ENCODE results near the gene RFX2. TPM values are rescaled to one million over a fixed set of nuclear protein-coding genes. Genes with fewer than 3 reads are reported as not detected.

The RFX2 gene
- total and polyA plus RNA-seq, 4 donors, result 0.67 to 5.1 (median 2.8) TPM

GRCh38 chr19:6076675-6077463 lies 33.4 kb downstream of the RFX2 start:
- Histone ChIP-seq H3K4me1 (ENCODE audit: control insufficient read depth in 4 of 4, insufficient read depth in 4 of 4, low read length in 3 of 4) (peaks cover 2 to 9% (median 8%) of the 10 kb centered on the region in 4 donors), H3K9me3 (ENCODE audit: control insufficient read depth in 4 of 4, low read length in 3 of 4) (no peaks in the 10 kb centered on the region), H3K36me3 (ENCODE audit: control insufficient read depth in 4 of 4, insufficient read depth in 3 of 4, low read depth in 1 of 4, low read length in 3 of 4) (no peaks in the 10 kb centered on the region), H3K27me3 (ENCODE audit: control insufficient read depth in 4 of 4, insufficient read depth in 4 of 4, low read length in 3 of 4) (no peaks in the 10 kb centered on the region), H3K9ac (ENCODE audit: low read depth in 1 of 2, low read length in 2 of 2) (no peak overlapping the region), H3K27ac (ENCODE audit: low read depth in 1 of 2, low read length in 2 of 2) (no peak overlapping the region), H3K4me3 (ENCODE audit: low read depth in 1 of 3, low read length in 3 of 3) (no peak overlapping the region)
- TF ChIP-seq NR2F2 (IDR thresholded peaks at IDR 0.05) (no peak), SP1 (IDR thresholded peaks at IDR 0.05) (peak; percentile 27), JUND (IDR thresholded peaks at IDR 0.05) (peak in 1 of 2 donors; percentile 41), HNF4A (conservative IDR thresholded peaks at IDR 0.05) (peak; percentile 27 to 30), CTCF (IDR thresholded peaks at IDR 0.05; ENCODE audit: low read depth, low read length, missing input control) (no peak), GABPA (IDR thresholded peaks at IDR 0.05 in 1 of 2, conservative IDR thresholded peaks at IDR 0.05 in 1 of 2) (no peak), FOXA2 (IDR thresholded peaks at IDR 0.05) (no peak), YY1 (IDR thresholded peaks at IDR 0.05) (no peak), TAF1 (conservative IDR thresholded peaks at IDR 0.05) (no peak), RAD21 (IDR thresholded peaks at IDR 0.05) (peak in 1 of 2 donors; percentile 32), HNF4G (IDR thresholded peaks at IDR 0.05) (no peak), FOXA1 (IDR thresholded peaks at IDR 0.05) (no peak), EGR1 (IDR thresholded peaks at IDR 0.05; ENCODE audit: low read depth in 2 of 2) (no peak), RXRA (IDR thresholded peaks at IDR 0.05) (peak; percentile 55 to 72)
- TF ChIP-seq, protein P1, sequence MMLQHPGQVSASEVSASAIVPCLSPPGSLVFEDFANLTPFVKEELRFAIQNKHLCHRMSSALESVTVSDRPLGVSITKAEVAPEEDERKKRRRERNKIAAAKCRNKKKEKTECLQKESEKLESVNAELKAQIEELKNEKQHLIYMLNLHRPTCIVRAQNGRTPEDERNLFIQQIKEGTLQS (IDR thresholded peaks at IDR 0.05), result peak; percentile 84
- TF ChIP-seq, protein P2, sequence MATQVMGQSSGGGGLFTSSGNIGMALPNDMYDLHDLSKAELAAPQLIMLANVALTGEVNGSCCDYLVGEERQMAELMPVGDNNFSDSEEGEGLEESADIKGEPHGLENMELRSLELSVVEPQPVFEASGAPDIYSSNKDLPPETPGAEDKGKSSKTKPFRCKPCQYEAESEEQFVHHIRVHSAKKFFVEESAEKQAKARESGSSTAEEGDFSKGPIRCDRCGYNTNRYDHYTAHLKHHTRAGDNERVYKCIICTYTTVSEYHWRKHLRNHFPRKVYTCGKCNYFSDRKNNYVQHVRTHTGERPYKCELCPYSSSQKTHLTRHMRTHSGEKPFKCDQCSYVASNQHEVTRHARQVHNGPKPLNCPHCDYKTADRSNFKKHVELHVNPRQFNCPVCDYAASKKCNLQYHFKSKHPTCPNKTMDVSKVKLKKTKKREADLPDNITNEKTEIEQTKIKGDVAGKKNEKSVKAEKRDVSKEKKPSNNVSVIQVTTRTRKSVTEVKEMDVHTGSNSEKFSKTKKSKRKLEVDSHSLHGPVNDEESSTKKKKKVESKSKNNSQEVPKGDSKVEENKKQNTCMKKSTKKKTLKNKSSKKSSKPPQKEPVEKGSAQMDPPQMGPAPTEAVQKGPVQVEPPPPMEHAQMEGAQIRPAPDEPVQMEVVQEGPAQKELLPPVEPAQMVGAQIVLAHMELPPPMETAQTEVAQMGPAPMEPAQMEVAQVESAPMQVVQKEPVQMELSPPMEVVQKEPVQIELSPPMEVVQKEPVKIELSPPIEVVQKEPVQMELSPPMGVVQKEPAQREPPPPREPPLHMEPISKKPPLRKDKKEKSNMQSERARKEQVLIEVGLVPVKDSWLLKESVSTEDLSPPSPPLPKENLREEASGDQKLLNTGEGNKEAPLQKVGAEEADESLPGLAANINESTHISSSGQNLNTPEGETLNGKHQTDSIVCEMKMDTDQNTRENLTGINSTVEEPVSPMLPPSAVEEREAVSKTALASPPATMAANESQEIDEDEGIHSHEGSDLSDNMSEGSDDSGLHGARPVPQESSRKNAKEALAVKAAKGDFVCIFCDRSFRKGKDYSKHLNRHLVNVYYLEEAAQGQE (IDR thresholded peaks at IDR 0.05), result no peak
- TF ChIP-seq, protein P3, sequence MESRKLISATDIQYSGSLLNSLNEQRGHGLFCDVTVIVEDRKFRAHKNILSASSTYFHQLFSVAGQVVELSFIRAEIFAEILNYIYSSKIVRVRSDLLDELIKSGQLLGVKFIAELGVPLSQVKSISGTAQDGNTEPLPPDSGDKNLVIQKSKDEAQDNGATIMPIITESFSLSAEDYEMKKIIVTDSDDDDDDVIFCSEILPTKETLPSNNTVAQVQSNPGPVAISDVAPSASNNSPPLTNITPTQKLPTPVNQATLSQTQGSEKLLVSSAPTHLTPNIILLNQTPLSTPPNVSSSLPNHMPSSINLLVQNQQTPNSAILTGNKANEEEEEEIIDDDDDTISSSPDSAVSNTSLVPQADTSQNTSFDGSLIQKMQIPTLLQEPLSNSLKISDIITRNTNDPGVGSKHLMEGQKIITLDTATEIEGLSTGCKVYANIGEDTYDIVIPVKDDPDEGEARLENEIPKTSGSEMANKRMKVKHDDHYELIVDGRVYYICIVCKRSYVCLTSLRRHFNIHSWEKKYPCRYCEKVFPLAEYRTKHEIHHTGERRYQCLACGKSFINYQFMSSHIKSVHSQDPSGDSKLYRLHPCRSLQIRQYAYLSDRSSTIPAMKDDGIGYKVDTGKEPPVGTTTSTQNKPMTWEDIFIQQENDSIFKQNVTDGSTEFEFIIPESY (IDR thresholded peaks at IDR 0.05), result no peak
- TF ChIP-seq, protein P4, sequence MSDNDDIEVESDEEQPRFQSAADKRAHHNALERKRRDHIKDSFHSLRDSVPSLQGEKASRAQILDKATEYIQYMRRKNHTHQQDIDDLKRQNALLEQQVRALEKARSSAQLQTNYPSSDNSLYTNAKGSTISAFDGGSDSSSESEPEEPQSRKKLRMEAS (IDR thresholded peaks at IDR 0.05), result no peak
- WGBS, result 57% methylated on average over 13 of the region's 13 CpGs
- DNase-seq (ENCODE audit: low spot score), result no peak
